ENCODE data around the gene ADGRG1. TPM values are rescaled to one million over a fixed set of nuclear protein-coding genes. Genes with fewer than 3 reads are reported as not detected.

The ADGRG1 gene
- total RNA-seq, 1 experiment from 2014 or later, result 13.1 TPM

DNA sequence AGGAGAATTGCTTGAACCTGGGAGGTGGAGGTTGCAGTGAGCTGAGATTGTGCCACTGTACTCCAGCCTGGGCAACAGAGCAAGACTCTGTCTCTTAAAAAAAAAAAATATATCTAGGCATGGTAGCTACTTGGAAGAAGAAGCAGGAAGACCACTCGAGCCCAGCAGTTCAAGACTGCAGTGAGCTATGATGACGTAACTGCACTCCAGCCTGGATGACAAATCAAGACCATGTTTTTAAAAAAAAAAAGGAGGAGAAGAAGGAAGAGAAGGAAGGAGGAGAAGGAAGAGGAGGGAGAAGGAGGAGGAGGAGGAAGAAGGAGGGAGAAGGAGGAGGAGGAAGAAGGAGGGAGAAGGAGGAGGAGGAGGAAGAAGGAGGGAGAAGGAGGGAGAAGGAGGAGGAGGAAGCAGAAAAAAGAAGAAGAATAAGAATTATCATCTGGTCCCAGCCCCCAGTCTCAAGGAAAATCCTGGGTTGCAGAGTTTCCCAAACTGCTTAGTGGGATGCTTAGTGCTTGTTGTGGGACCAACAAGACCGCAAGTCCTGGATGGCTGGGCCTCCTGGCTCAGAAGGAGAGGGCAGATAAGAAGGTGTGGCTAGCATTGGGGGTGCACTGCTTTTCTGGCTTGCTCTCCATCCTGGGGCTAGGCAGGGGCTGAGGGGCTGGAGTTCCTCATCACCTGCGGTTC lies 62.5 kb downstream of the ADGRG1 start:
- in situ Hi-C loops (cut with HindIII; ENCODE audit: low pct_unique_long_range_greater_than_20kb, low sequenced_read_pairs), result no loop called here
- Histone ChIP-seq H3K9me3 (ENCODE audit: control insufficient read depth, insufficient read depth, low read depth, low read length) (no peaks in the 10 kb centered on the region), H3K27me3 (ENCODE audit: control insufficient read depth, insufficient read depth, low read length) (no peaks in the 10 kb centered on the region), H3K36me3 (ENCODE audit: control insufficient read depth, insufficient read depth, low read length) (no peaks in the 10 kb centered on the region), H3K27ac (ENCODE audit: low read length) (no peak overlapping the region), H3K4me1 (ENCODE audit: control insufficient read depth, insufficient read depth, low read length) (no peaks in the 10 kb centered on the region), H3K4me3 (ENCODE audit: low read depth in 2 of 2, low read length in 2 of 2) (no peak overlapping the region)
- ATAC-seq, result no peak
- ChIA-PET POLR2A (no interaction called here), CTCF (no interaction called here)
- TF ChIP-seq, protein P1, sequence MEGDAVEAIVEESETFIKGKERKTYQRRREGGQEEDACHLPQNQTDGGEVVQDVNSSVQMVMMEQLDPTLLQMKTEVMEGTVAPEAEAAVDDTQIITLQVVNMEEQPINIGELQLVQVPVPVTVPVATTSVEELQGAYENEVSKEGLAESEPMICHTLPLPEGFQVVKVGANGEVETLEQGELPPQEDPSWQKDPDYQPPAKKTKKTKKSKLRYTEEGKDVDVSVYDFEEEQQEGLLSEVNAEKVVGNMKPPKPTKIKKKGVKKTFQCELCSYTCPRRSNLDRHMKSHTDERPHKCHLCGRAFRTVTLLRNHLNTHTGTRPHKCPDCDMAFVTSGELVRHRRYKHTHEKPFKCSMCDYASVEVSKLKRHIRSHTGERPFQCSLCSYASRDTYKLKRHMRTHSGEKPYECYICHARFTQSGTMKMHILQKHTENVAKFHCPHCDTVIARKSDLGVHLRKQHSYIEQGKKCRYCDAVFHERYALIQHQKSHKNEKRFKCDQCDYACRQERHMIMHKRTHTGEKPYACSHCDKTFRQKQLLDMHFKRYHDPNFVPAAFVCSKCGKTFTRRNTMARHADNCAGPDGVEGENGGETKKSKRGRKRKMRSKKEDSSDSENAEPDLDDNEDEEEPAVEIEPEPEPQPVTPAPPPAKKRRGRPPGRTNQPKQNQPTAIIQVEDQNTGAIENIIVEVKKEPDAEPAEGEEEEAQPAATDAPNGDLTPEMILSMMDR (IDR thresholded peaks at IDR 0.05), result no peak
- no peak for TF ChIP-seq SIN3A (IDR thresholded peaks at IDR 0.05; ENCODE audit: borderline replicate concordance, insufficient read depth, low read depth, low read length)
- TF ChIP-seq, protein P2, sequence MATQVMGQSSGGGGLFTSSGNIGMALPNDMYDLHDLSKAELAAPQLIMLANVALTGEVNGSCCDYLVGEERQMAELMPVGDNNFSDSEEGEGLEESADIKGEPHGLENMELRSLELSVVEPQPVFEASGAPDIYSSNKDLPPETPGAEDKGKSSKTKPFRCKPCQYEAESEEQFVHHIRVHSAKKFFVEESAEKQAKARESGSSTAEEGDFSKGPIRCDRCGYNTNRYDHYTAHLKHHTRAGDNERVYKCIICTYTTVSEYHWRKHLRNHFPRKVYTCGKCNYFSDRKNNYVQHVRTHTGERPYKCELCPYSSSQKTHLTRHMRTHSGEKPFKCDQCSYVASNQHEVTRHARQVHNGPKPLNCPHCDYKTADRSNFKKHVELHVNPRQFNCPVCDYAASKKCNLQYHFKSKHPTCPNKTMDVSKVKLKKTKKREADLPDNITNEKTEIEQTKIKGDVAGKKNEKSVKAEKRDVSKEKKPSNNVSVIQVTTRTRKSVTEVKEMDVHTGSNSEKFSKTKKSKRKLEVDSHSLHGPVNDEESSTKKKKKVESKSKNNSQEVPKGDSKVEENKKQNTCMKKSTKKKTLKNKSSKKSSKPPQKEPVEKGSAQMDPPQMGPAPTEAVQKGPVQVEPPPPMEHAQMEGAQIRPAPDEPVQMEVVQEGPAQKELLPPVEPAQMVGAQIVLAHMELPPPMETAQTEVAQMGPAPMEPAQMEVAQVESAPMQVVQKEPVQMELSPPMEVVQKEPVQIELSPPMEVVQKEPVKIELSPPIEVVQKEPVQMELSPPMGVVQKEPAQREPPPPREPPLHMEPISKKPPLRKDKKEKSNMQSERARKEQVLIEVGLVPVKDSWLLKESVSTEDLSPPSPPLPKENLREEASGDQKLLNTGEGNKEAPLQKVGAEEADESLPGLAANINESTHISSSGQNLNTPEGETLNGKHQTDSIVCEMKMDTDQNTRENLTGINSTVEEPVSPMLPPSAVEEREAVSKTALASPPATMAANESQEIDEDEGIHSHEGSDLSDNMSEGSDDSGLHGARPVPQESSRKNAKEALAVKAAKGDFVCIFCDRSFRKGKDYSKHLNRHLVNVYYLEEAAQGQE (IDR thresholded peaks at IDR 0.05; ENCODE audit: insufficient read depth in 1 of 2, low read depth in 2 of 2, low read length in 1 of 2), result no peak
- TF ChIP-seq POLR2AphosphoS5 (IDR thresholded peaks at IDR 0.05; ENCODE audit: low read depth, low read length), result no peak
- no peak for TF ChIP-seq TCF7L2 (IDR thresholded peaks at IDR 0.05; ENCODE audit: low read depth, low read length)
- intact Hi-C loops (cut with micrococcal nuclease; ENCODE audit: unreplicated experiment), result no loop called here
- BruUV-seq (replicated peaks), result no TSS peak
- no peak for DNase-seq (ENCODE audit: low read depth, low spot score)

DNA sequence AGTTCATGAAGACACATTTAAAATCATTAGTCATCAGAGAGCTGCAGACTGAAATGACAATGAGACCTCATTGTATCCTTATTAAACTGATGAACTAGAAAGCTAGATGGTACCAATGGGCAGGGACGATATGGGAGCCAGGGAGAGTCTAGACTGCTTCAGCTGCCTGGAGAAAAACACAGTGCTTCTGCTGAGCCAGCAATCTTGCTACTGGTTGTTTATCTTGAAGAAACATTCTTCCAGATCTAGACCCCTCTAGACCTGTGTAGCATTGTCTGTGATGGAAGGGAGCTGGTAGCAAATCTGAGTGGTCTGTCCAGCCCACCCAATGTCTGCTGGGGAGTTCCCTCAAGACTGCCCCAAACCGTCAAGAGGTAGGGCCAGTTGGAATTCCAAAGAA lies 64.2 kb downstream of the ADGRG1 start:
- Histone ChIP-seq H3K4me3 (ENCODE audit: low read depth in 2 of 2, low read length in 2 of 2) (no peak overlapping the region), H3K9me3 (ENCODE audit: control insufficient read depth, insufficient read depth, low read depth, low read length) (no peaks in the 10 kb centered on the region), H3K36me3 (ENCODE audit: control insufficient read depth, insufficient read depth, low read length) (no peaks in the 10 kb centered on the region), H3K4me1 (ENCODE audit: control insufficient read depth, insufficient read depth, low read length) (no peaks in the 10 kb centered on the region), H3K27me3 (ENCODE audit: control insufficient read depth, insufficient read depth, low read length) (no peaks in the 10 kb centered on the region), H3K27ac (ENCODE audit: low read length) (no peak overlapping the region)
- in situ Hi-C loops (cut with HindIII; ENCODE audit: low pct_unique_long_range_greater_than_20kb, low sequenced_read_pairs), result no loop called here
- ChIA-PET CTCF (no interaction called here), POLR2A (no interaction called here)
- intact Hi-C loops (cut with micrococcal nuclease; ENCODE audit: unreplicated experiment), result no loop called here
- DNase-seq (ENCODE audit: low read depth, low spot score), result no peak
- TF ChIP-seq POLR2AphosphoS5 (IDR thresholded peaks at IDR 0.05; ENCODE audit: low read depth, low read length), result no peak
- TF ChIP-seq TCF7L2 (IDR thresholded peaks at IDR 0.05; ENCODE audit: low read depth, low read length), result no peak
- TF ChIP-seq, protein P2 (IDR thresholded peaks at IDR 0.05; ENCODE audit: insufficient read depth in 1 of 2, low read depth in 2 of 2, low read length in 1 of 2), result no peak
- TF ChIP-seq, protein P1 (IDR thresholded peaks at IDR 0.05), result no peak
- no peak for TF ChIP-seq SIN3A (IDR thresholded peaks at IDR 0.05; ENCODE audit: borderline replicate concordance, insufficient read depth, low read depth, low read length)
- no peak for ATAC-seq
- BruUV-seq (replicated peaks), result no TSS peak
